GM10248 (cell line): ENCODE data around the gene PRELID2.
A peak's percentile ranks its signal among the peaks of the same experiment; 100 is the strongest.

Experiments
- CTCF ChIA-PET: fragments of 300-600 bp; sonication (Branson Sonifier 250); formaldehyde crosslinking; extraction: SDS; loops from one replicate; lab custom pipeline; 2021; ENCODE audit warnings: antibody characterized with exemption; lab: Yijun Ruan, JAX
- POLR2A ChIA-PET: fragments of 350-650 bp; sonication (Branson Sonifier 250); formaldehyde crosslinking; extraction: SDS; loops from one replicate; lab custom pipeline; 2020; ENCODE audit warnings: antibody characterized with exemption; lab: Yijun Ruan, JAX
- DNase-seq: peaks from one replicate; pipeline ENCODE4 v3.0.0; 2012; ENCODE audit errors: extremely low spot score
- CTCF ChIP-seq: IDR thresholded peaks from 2 replicates; pipeline ENCODE4 v1.5.1; 2012; ENCODE audit warnings: mild to moderate bottlenecking, low read depth; ENCODE audit errors: extremely low read depth, missing control alignments, control extremely low read depth

PRELID2 gene

GRCh38 chr5:145830594-145830993, 4.5 kb downstream of the PRELID2 start:
- POLR2A ChIA-PET = no interaction called here
- no peak for DNase-seq
- CTCF ChIA-PET = interaction anchor here (0.8 to 2.2 kb wide), 5 partner anchors 11 to 597 kb away, joined by 3 to 5 read pairs (median 4); no protein-coding TSS in a partner anchor
- TF ChIP-seq CTCF = no peak

- no peak for DNase-seq
- POLR2A ChIA-PET = no interaction called here
- TF ChIP-seq CTCF = no peak
- CTCF ChIA-PET = interaction anchor here (1.5 to 4.9 kb wide), 5 partner anchors 12 to 598 kb away, joined by 4 to 23 read pairs (median 5); no protein-coding TSS in a partner anchor
These were observed 5.3 kb downstream of the PRELID2 start for GRCh38 chr5:145829708-145830361.

DNA sequence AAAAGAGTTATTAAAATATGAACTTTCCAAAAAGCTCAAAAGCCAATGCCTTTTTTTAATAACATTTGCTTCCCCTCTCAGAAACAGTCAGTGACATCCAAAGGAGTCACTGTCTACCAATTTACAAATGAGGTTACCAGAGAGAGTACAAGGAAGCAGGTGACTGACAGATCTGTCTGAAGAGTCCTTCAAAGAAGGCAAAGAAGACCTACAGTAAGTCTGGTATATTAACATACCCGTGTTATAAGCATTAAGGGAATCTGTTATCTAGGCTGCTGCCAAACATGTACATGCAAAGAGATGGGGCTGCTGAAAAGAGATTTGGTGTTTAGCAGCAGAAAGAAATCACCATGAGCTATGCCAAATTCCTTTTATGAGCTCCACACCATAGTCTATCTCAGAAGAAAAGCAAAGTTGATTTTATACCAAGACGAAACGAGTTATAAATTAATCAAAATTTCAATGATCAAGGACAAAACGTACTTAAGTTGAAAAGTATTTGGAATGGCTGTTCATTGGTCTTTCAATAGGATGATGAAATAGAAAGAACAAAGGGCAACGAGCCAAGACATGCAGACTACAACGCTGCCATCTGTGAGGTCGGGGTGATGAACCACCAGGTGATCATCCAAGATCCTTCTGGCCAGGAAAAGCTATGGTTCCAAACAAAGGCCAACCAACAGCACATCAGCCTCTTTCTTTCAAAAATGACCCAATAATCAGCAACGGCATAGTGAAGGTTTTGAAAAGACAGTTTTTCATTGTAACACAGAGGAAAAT, 8.1 kb downstream of the PRELID2 start:
- ChIA-PET CTCF (interaction anchor here (0.9 to 5.4 kb wide), 8 partner anchors 8 to 1622 kb away, joined by 3 to 57 read pairs (median 13); partner anchors contain the start of gene PRELID2), POLR2A (no interaction called here)
- no peak for DNase-seq
- no peak for TF ChIP-seq CTCF

DNA sequence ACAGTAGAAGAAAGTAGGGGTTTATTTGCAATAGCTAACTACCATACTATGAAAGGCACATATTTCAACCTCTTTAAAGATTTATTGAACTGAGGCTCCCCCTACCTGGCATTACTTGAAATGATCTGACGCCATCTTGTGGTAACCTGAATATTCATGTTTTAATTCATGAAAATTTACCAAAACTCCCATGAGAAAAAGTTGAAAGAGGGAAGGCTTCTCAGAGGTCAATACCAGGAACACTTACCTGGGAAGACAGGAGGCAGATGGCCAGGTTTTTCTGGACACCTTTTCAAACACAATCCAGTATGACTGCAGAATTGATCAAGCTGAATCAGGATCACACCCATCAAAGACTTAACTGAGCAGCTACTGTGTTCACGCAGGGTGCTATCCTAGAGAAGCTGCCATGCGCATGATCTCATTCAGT, 9.4 kb downstream of the PRELID2 start:
- ChIA-PET POLR2A (no interaction called here), CTCF (interaction anchor here (0.7 to 5.4 kb wide), 16 partner anchors 9 to 1620 kb away, joined by 3 to 57 read pairs (median 5); partner anchors contain the start of gene PRELID2)
- peak; percentile 34 for DNase-seq
- peak; percentile 52 for TF ChIP-seq CTCF

- ChIA-PET CTCF (interaction anchor here (1.0 to 5.4 kb wide), 4 partner anchors 11 to 1619 kb away, joined by 4 to 57 read pairs (median 4); partner anchors contain the start of gene PRELID2), POLR2A (no interaction called here)
- DNase-seq = no peak
- TF ChIP-seq CTCF = no peak
These were observed 11.1 kb downstream of the PRELID2 start for GRCh38 chr5:145824040-145824439.

DNA sequence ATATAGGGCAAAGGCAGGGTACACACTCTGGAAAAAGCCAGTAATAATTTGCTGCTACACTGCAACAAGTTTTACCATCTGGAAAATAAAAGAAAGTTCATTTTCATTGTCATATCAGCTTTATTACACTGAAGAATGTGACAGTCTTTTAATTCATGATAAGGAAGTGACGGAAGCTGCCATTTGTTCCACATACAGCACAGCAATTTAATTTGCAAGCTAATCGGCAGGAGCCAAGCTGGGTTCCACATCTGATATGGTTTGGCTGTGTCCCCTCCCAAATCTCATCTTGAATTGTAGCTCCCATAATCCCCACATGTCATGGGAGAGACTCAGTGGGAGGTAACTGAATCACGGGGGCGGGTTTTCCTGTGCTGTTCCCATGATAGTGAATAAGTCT, 16.5 kb downstream of the PRELID2 start:
- ChIA-PET POLR2A (no interaction called here), CTCF (interaction anchor here (1.0 to 1.4 kb wide), 2 partner anchors 15 to 16 kb away, joined by 3 read pairs; no protein-coding TSS in a partner anchor)
- no peak for TF ChIP-seq CTCF
- DNase-seq = no peak
